Lung (tissue), 12 donors: Measurements from ENCODE around the gene FEM1B. TPM values are rescaled to one million over a fixed set of nuclear protein-coding genes. Genes with fewer than 3 reads are reported as not detected.

ENCODE experiments used
- ATAC-seq: fragments of 200-7000 bp; cut with Tn5 transposase; one replicate; pipeline ENCODE4 v1.9.1; 2020; ENCODE audit warnings: moderate number of reproducible peaks; ENCODE audit not compliant: insufficient read depth, low FRiP score
- DNase-seq, 3 donors: peaks; one replicate each; pipeline ENCODE4 v3.0.0-alpha.2; 2013 to 2017
- H3K27ac ChIP-seq, 2 donors: one replicate each; pipeline ENCODE4 v1.5.1; 2013; ENCODE audit warnings: mild to moderate bottlenecking in 2 of 2, moderate library complexity in 2 of 2, control low read depth in 1 of 2, inconsistent platforms in 1 of 2, low read depth in 1 of 2, low read length in 1 of 2
- H3K27me3 ChIP-seq, 3 donors: one replicate each; pipeline ENCODE4 v1.5.1; 2013; ENCODE audit warnings: low read length in 2 of 3; ENCODE audit not compliant: control insufficient read depth in 3 of 3, insufficient read depth in 3 of 3
- H3K36me3 ChIP-seq, 4 donors: one replicate each; pipeline ENCODE4 v1.5.1; 2013; ENCODE audit warnings: low read length in 4 of 4, mild to moderate bottlenecking in 1 of 4, moderate library complexity in 1 of 4; ENCODE audit not compliant: control insufficient read depth in 4 of 4, insufficient read depth in 4 of 4
- H3K4me1 ChIP-seq, 5 donors: one replicate each; pipeline ENCODE4 v1.5.1; 2013; ENCODE audit warnings: low read length in 5 of 5, mild to moderate bottlenecking in 2 of 5, moderate library complexity in 1 of 5; ENCODE audit not compliant: control insufficient read depth in 5 of 5, insufficient read depth in 5 of 5
- H3K4me3 ChIP-seq: one replicate; pipeline ENCODE4 v1.5.1; 2013; ENCODE audit warnings: mild to moderate bottlenecking, control low read depth, moderate library complexity
- H3K9ac ChIP-seq, 2 donors: one replicate each; pipeline ENCODE4 v1.5.1; 2013; ENCODE audit warnings: low read length in 2 of 2, control low read depth in 1 of 2; ENCODE audit not compliant: insufficient read depth in 1 of 2
- H3K9me3 ChIP-seq, 4 donors: one replicate each; pipeline ENCODE4 v1.5.1; 2013; ENCODE audit warnings: low read length in 3 of 4, mild to moderate bottlenecking in 1 of 4, moderate library complexity in 1 of 4; ENCODE audit not compliant: control insufficient read depth in 4 of 4, insufficient read depth in 3 of 4
- CTCF ChIP-seq: IDR thresholded peaks from 2 replicates; pipeline ENCODE4 v1.5.1; 2012; ENCODE audit warnings: mild to moderate bottlenecking; ENCODE audit errors: control extremely low read depth, extremely low read depth
- WGBS, 2 donors: extraction: QIAGEN DNeasy Blood & Tissue Kit; methylation state at CpG; one replicate each; pipeline ENCODE4 v1.1.7; 2013; 5-methylcytosine and 5-hydroxymethylcytosine counted together
- polyA plus RNA-seq, 2 donors: library from polyadenylated mRNA; stranded (reverse); fragments of 200-250 nt; gene quantifications; one replicate each; pipeline ENCODE4 v1.2.1, GENCODE V29; 2013
- total RNA-seq, 2 donors: library from RNA; depleted of rRNA in 1 of 2; stranded (reverse); fragments of >200 nt in 1 of 2; gene quantifications; one replicate each; pipeline ENCODE4 v1.2.1, GENCODE V29; 2014 to 2021
- donor health status: control.
- donor health status: control.
- donor health status: Bipolar disorder and iron deficiency.
- donor health status: healthy.
- donor health status: DM: yes; HTN: yes; CAD: no.

The FEM1B gene
- total and polyA plus RNA-seq, 4 donors = 8.1 to 57.7 (median 30.5) TPM

- no peak overlapping the region for H3K9ac ChIP-seq
- no peaks in the 10 kb centered on the region for H3K4me1 ChIP-seq
- TF ChIP-seq CTCF = no peak
- H3K27me3 ChIP-seq = no peaks in the 10 kb centered on the region
- no peaks in the 10 kb centered on the region for H3K36me3 ChIP-seq
- WGBS, 2 donors = 92 to 98% methylated on average over 1 of the region's 1 CpG
- H3K27ac ChIP-seq = no peak overlapping the region
- peaks cover 0 to 6% (median 4%) of the 10 kb centered on the region in 4 donors for H3K9me3 ChIP-seq
- no peak for ATAC-seq
- DNase-seq = no peak
- no peak overlapping the region for H3K4me3 ChIP-seq
These were observed 33.3 kb upstream of the FEM1B start for GRCh38 chr15:68244235-68244634.

GRCh38 chr15:68249058-68249713 is 28.4 kb upstream of the FEM1B start:
- no peak overlapping the region for H3K9ac ChIP-seq
- TF ChIP-seq CTCF = no peak
- no peaks in the 10 kb centered on the region for H3K27me3 ChIP-seq
- H3K36me3 ChIP-seq = no peaks in the 10 kb centered on the region
- DNase-seq (no peak), ATAC-seq (no peak)
- H3K27ac ChIP-seq = no peak overlapping the region
- WGBS, 2 donors = 34 to 54% methylated on average over 3 of the region's 3 CpGs
- H3K9me3 ChIP-seq = peaks cover 0 to 6% (median 3%) of the 10 kb centered on the region in 4 donors
- no peak overlapping the region for H3K4me3 ChIP-seq
- H3K4me1 ChIP-seq = no peaks in the 10 kb centered on the region

GRCh38 chr15:68252925-68253534 is 24.5 kb upstream of the FEM1B start:
- Histone ChIP-seq H3K36me3 (no peaks in the 10 kb centered on the region), H3K27ac (no peak overlapping the region), H3K9ac (no peak overlapping the region), H3K9me3 (no peaks in the 10 kb centered on the region), H3K4me1 (peaks cover 0 to 4% (median 2%) of the 10 kb centered on the region in 5 donors), H3K4me3 (no peak overlapping the region), H3K27me3 (no peaks in the 10 kb centered on the region)
- DNase-seq (peak; percentile 51 to 86 (median 84)), ATAC-seq (no peak)
- 34 to 43% methylated on average over 7 of the region's 7 CpGs for WGBS, 2 donors
- TF ChIP-seq CTCF = peak; percentile 69
